ENCODE measurements around the gene OCSTAMP. TPM values are rescaled to one million over a fixed set of nuclear protein-coding genes. Genes with fewer than 3 reads are reported as not detected.

Gene OCSTAMP
- total and polyA plus RNA-seq, 10 of the 15 experiments (the other 5 are each of a cell fraction or from before 2014, with no cell fraction given) = 0.09 to 0.46 (median 0.22) TPM; not detected in 2

- TF ChIP-seq MEF2B (IDR thresholded peaks at IDR 0.05; ENCODE audit: partially characterized antibody, poor library complexity, severe bottlenecking) = no peak
- no peak for TF ChIP-seq PAX5 (IDR thresholded peaks at IDR 0.05; ENCODE audit: borderline replicate concordance, low read depth, low read length)
- no peak for TF ChIP-seq NFYB (IDR thresholded peaks at IDR 0.05; ENCODE audit: insufficient read depth, low read depth, low read length)
These were observed 20.5 kb upstream of the OCSTAMP start (continued) for GRCh38 chr20:46570956-46571355.

DNA sequence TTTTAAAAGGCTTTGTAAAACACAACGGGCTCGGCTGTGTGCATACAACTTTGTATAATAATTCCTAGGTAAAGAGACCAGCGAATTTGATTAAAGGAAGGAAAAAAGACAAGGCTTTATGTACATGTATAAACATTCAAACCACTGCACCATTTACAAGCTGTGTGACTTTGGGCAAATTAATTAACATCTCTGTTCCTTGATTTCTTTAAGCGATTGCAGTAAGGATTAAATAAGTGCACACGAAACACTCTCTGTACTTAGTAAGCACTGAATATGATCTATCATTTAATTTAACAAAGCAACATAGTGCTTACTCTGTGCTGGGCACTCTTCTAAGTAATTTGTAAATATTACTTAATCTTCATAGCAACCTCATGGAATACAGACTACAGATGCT lies 19.5 kb upstream of the OCSTAMP start:
- 19% methylated on average over 5 of the region's 5 CpGs for WGBS (ENCODE audit: insufficient coverage, insufficient replicate concordance, low lambda C conversion rate, missing lambda C conversion rate)
- CTCF ChIA-PET = no interaction called here
- no peaks in the 10 kb centered on the region for H3K4me1 ChIP-seq (ENCODE audit: control insufficient read depth, insufficient read depth, low read length)
- BruUV-seq (replicated peaks) = no TSS peak
- DNase-seq (ENCODE audit: low read depth, low spot score) (no peak), FAIRE-seq (no peak), ATAC-seq (no peak)
- no peaks in the 10 kb centered on the region for H4K20me1 ChIP-seq (ENCODE audit: control insufficient read depth, insufficient read depth)
- no peaks in the 10 kb centered on the region for H3K79me2 ChIP-seq (ENCODE audit: control insufficient read depth, insufficient read depth, low read length)
- no peak for TF ChIP-seq GABPA (IDR thresholded peaks at IDR 0.05; ENCODE audit: low read depth)
- TF ChIP-seq, protein P1, sequence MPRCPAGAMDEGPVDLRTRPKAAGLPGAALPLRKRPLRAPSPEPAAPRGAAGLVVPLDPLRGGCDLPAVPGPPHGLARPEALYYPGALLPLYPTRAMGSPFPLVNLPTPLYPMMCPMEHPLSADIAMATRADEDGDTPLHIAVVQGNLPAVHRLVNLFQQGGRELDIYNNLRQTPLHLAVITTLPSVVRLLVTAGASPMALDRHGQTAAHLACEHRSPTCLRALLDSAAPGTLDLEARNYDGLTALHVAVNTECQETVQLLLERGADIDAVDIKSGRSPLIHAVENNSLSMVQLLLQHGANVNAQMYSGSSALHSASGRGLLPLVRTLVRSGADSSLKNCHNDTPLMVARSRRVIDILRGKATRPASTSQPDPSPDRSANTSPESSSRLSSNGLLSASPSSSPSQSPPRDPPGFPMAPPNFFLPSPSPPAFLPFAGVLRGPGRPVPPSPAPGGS (IDR thresholded peaks at IDR 0.05; ENCODE audit: borderline replicate concordance, insufficient read depth, low read depth, low read length, poor library complexity, severe bottlenecking) = no peak
- no peak for TF ChIP-seq SMAD1 (IDR thresholded peaks at IDR 0.05; ENCODE audit: low read depth, partially characterized antibody)
- no peak for TF ChIP-seq WRNIP1 (IDR thresholded peaks at IDR 0.05; ENCODE audit: borderline replicate concordance, low read depth, low read length)
- no peak for TF ChIP-seq TCF7 (IDR thresholded peaks at IDR 0.05; ENCODE audit: borderline replicate concordance)
- TF ChIP-seq HDAC6 (IDR thresholded peaks at IDR 0.05; ENCODE audit: unreplicated experiment) = no peak
- TF ChIP-seq EP300 (IDR thresholded peaks at IDR 0.05; ENCODE audit: borderline replicate concordance in 1 of 2, control insufficient read depth in 1 of 2, low read depth in 2 of 2, low read length in 2 of 2) = no peak
- no peak for TF ChIP-seq SP1 (IDR thresholded peaks at IDR 0.05; ENCODE audit: low read depth, low read length)
- no peak for TF ChIP-seq POLR2A (IDR thresholded peaks at IDR 0.05; ENCODE audit: low read depth, low read length)
- no peak for TF ChIP-seq MAX (IDR thresholded peaks at IDR 0.05; ENCODE audit: low read depth, low read length)
- no peak for TF ChIP-seq NFIC (IDR thresholded peaks at IDR 0.05; ENCODE audit: low read depth, low read length)
- no peak for TF ChIP-seq NFYA (IDR thresholded peaks at IDR 0.05; ENCODE audit: borderline replicate concordance, low read depth, low read length)
- TF ChIP-seq YBX1 (IDR thresholded peaks at IDR 0.05) = no peak
- no peak for TF ChIP-seq MTA3 (IDR thresholded peaks at IDR 0.05; ENCODE audit: borderline replicate concordance, low read length)
- H2AFZ ChIP-seq (ENCODE audit: control insufficient read depth, low read depth, low read length) = no peak overlapping the region
- intact Hi-C loops (cut with micrococcal nuclease; ENCODE audit: unreplicated experiment) = no loop called here
- RAD21 ChIA-PET (ENCODE audit: unreplicated experiment) = interaction anchor here (2.6 kb wide), 1 partner anchor 25 kb away, joined by 7 read pairs; no protein-coding TSS in a partner anchor
- in situ Hi-C loops (cut with MboI) = no loop called here
- no peak overlapping the region for H3K27ac ChIP-seq (ENCODE audit: control insufficient read depth, insufficient read depth)
- H3K4me3 ChIP-seq = no peak overlapping the region
- no peak overlapping the region for H3K4me2 ChIP-seq (ENCODE audit: control insufficient read depth, insufficient read depth)
- H3K9me3 ChIP-seq (replicated peaks; ENCODE audit: control insufficient read depth, insufficient read depth, low read length) = no peaks in the 10 kb centered on the region
- H3K36me3 ChIP-seq (ENCODE audit: control insufficient read depth in 2 of 2, insufficient read depth in 2 of 2, low read length in 1 of 2) = no peaks in the 10 kb centered on the region
- no peaks in the 10 kb centered on the region for H3K27me3 ChIP-seq (replicated peaks in 1 of 2; ENCODE audit: control insufficient read depth in 2 of 2, insufficient read depth in 2 of 2, low read length in 1 of 2)
- POLR2A ChIA-PET = no interaction called here
- no peak overlapping the region for H3K9ac ChIP-seq (ENCODE audit: control insufficient read depth, insufficient read depth, low read length)
- SMC1A ChIA-PET (ENCODE audit: uncharacterized antibody, unreplicated experiment) = interaction anchor here (3.4 kb wide), 1 partner anchor 12 kb away, joined by 10 read pairs; no protein-coding TSS in a partner anchor
